Common myeloid progenitor, CD34-positive (primary cell): ENCODE data around the gene EPB41L3.

Experiments
- CTCF ChIA-PET: fragments of 350-600 bp; sonication (Branson Sonifier 250); formaldehyde crosslinking; loops from one replicate; lab custom pipeline; 2021; ENCODE audit warnings: antibody characterized with exemption; lab: Charles Lee
- POLR2A ChIA-PET: fragments of 350-600 bp; sonication (Branson Sonifier 250); formaldehyde crosslinking; loops from one replicate; lab custom pipeline; 2021; ENCODE audit warnings: antibody characterized with exemption; lab: Charles Lee
- DNase-seq, 3 donors: peaks; one replicate each; pipeline versions ENCODE4 v3.0.0 to v3.0.0-alpha.2; 2013
- H3K27ac ChIP-seq, 2 experiments: 1 replicate in 1 of 2; 2 replicates in 1 of 2; pipeline ENCODE4 v1.7.0; 2013; ENCODE audit warnings: inconsistent platforms in 2 of 2, low read length in 2 of 2, mild to moderate bottlenecking in 2 of 2, low read depth in 1 of 2, moderate library complexity in 1 of 2; ENCODE audit not compliant: severe bottlenecking in 2 of 2, insufficient read depth in 1 of 2, poor library complexity in 1 of 2
- H3K27me3 ChIP-seq, 5 experiments: replicated peaks in 2 of 5; 1 replicate in 3 of 5; 2 replicates in 2 of 5; pipeline versions ENCODE4 v1.6.1 to v1.7.0; 2013; ENCODE audit warnings: low read length in 4 of 5, mild to moderate bottlenecking in 2 of 5, moderate library complexity in 2 of 5, inconsistent platforms in 1 of 5; ENCODE audit not compliant: insufficient read depth in 5 of 5, control insufficient read depth in 4 of 5
- H3K36me3 ChIP-seq, 4 experiments: 1 replicate in 2 of 4; 2 replicates in 2 of 4; pipeline versions ENCODE4 v1.6.1 to v1.7.0; 2013; ENCODE audit warnings: low read length in 3 of 4, control low read depth in 1 of 4, mild to moderate bottlenecking in 1 of 4; ENCODE audit not compliant: control insufficient read depth in 4 of 4, insufficient read depth in 4 of 4
- H3K4me1 ChIP-seq, 4 experiments: 1 replicate in 3 of 4; 2 replicates in 1 of 4; pipeline versions ENCODE4 v1.6.1 to v1.7.1; 2013; ENCODE audit warnings: low read length in 3 of 4, mild to moderate bottlenecking in 3 of 4, control low read depth in 1 of 4, inconsistent platforms in 1 of 4, moderate library complexity in 1 of 4; ENCODE audit not compliant: control insufficient read depth in 4 of 4, insufficient read depth in 4 of 4; ENCODE audit errors: control extremely low read depth in 1 of 4
- H3K4me3 ChIP-seq, 7 experiments: 1 replicate in 4 of 7; 2 replicates in 3 of 7; pipeline versions ENCODE4 v1.5.1 to v1.7.0; 2013; ENCODE audit warnings: mild to moderate bottlenecking in 7 of 7, low read length in 6 of 7, moderate library complexity in 6 of 7, inconsistent platforms in 2 of 7, low read depth in 2 of 7, control low read depth in 1 of 7; ENCODE audit not compliant: insufficient read depth in 4 of 7, control insufficient read depth in 1 of 7; ENCODE audit errors: extremely low read depth in 1 of 7
- H3K9me3 ChIP-seq, 5 experiments: 1 replicate in 4 of 5; 2 replicates in 1 of 5; pipeline versions ENCODE4 v1.6.1 to v1.7.1; 2013; ENCODE audit warnings: low read length in 4 of 5, mild to moderate bottlenecking in 2 of 5, inconsistent platforms in 1 of 5, low read depth in 1 of 5, moderate library complexity in 1 of 5; ENCODE audit not compliant: control insufficient read depth in 4 of 5, insufficient read depth in 2 of 5; ENCODE audit errors: control extremely low read depth in 1 of 5
- WGBS: methylation state at CpG from one replicate; pipeline ENCODE4 v1.1.5; 2013; ENCODE audit not compliant: insufficient coverage; 5-methylcytosine and 5-hydroxymethylcytosine counted together

Gene EPB41L3

GRCh38 chr18:5457462-5457957, 86.3 kb downstream of the EPB41L3 start:
- CTCF ChIA-PET = interaction anchor here (0.7 to 3.2 kb wide), 8 partner anchors 9 to 148 kb away, joined by 3 to 13 read pairs (median 4); no protein-coding TSS in a partner anchor
- H3K4me1 ChIP-seq = peaks cover 8 to 24% (median 15%) of the 10 kb centered on the region in 4 experiments
- no peak overlapping the region for H3K27ac ChIP-seq
- WGBS = 84% methylated on average over 6 of the region's 7 CpGs
- POLR2A ChIA-PET = no interaction called here
- no peaks in the 10 kb centered on the region for H3K27me3 ChIP-seq
- DNase-seq = no peak
- H3K9me3 ChIP-seq = no peaks in the 10 kb centered on the region
- no peaks in the 10 kb centered on the region for H3K36me3 ChIP-seq
- H3K4me3 ChIP-seq = peak overlapping the region in 3 of 7 experiments; percentile 49 to 75 (median 50)

- Histone ChIP-seq H3K4me1 (peaks cover 8 to 22% (median 14%) of the 10 kb centered on the region in 4 experiments), H3K27me3 (no peaks in the 10 kb centered on the region), H3K4me3 (peak overlapping the region in 4 of 7 experiments; percentile 12 to 75 (median 50)), H3K27ac (peak overlapping the region in 1 of 2 experiments; percentile 41), H3K9me3 (no peaks in the 10 kb centered on the region), H3K36me3 (no peaks in the 10 kb centered on the region)
- POLR2A ChIA-PET = interaction anchor here (0.6 kb wide), 1 partner anchor 55 kb away, joined by 5 read pairs; no protein-coding TSS in a partner anchor
- 65% methylated on average over 9 of the region's 15 CpGs for WGBS
- DNase-seq = peak in 2 of 3 donors; percentile 38 to 47
- CTCF ChIA-PET = interaction anchor here (0.7 to 3.2 kb wide), 8 partner anchors 10 to 148 kb away, joined by 3 to 13 read pairs (median 4); no protein-coding TSS in a partner anchor
Measured at GRCh38 chr18:5456577-5457461, 87.0 kb downstream of the EPB41L3 start.

GRCh38 chr18:5455674-5456073, 88.1 kb downstream of the EPB41L3 start:
- no peak overlapping the region for H3K27ac ChIP-seq
- H3K4me1 ChIP-seq = peaks cover 8 to 22% (median 13%) of the 10 kb centered on the region in 4 experiments
- peak in 2 of 3 donors; percentile 10 to 32 for DNase-seq
- H3K4me3 ChIP-seq = peak overlapping the region in 2 of 7 experiments; percentile 9 to 25
- ChIA-PET POLR2A (no interaction called here), CTCF (interaction anchor here (0.8 kb wide), 1 partner anchor 91 kb away, joined by 4 read pairs; no protein-coding TSS in a partner anchor)
- no peaks in the 10 kb centered on the region for H3K36me3 ChIP-seq
- H3K27me3 ChIP-seq = no peaks in the 10 kb centered on the region
- 43% methylated on average over 1 of the region's 7 CpGs for WGBS
- H3K9me3 ChIP-seq = no peaks in the 10 kb centered on the region

GRCh38 chr18:5452943-5453443, 90.8 kb downstream of the EPB41L3 start:
- WGBS = 100% methylated on average over 2 of the region's 2 CpGs
- Histone ChIP-seq H3K4me3 (no peak overlapping the region), H3K27ac (no peak overlapping the region), H3K9me3 (no peaks in the 10 kb centered on the region), H3K4me1 (peaks cover 8 to 22% (median 13%) of the 10 kb centered on the region in 4 experiments), H3K27me3 (no peaks in the 10 kb centered on the region), H3K36me3 (no peaks in the 10 kb centered on the region)
- DNase-seq = no peak
- ChIA-PET POLR2A (no interaction called here), CTCF (interaction anchor here (0.9 to 1.4 kb wide), 3 partner anchors 11 to 94 kb away, joined by 3 to 5 read pairs (median 3); no protein-coding TSS in a partner anchor)

GRCh38 chr18:5451871-5452270, 91.9 kb downstream of the EPB41L3 start:
- peaks cover 8 to 14% (median 9%) of the 10 kb centered on the region in 4 experiments for H3K4me1 ChIP-seq
- ChIA-PET POLR2A (no interaction called here), CTCF (no interaction called here)
- no peaks in the 10 kb centered on the region for H3K27me3 ChIP-seq
- no peaks in the 10 kb centered on the region for H3K9me3 ChIP-seq
- H3K4me3 ChIP-seq = no peak overlapping the region
- DNase-seq = no peak
- whole genome bisulfite sequencing = 100% methylated on average over 4 of the region's 9 CpGs
- H3K36me3 ChIP-seq = no peaks in the 10 kb centered on the region
- H3K27ac ChIP-seq = no peak overlapping the region

- Histone ChIP-seq H3K36me3 (no peaks in the 10 kb centered on the region), H3K27me3 (no peaks in the 10 kb centered on the region), H3K9me3 (no peaks in the 10 kb centered on the region), H3K27ac (no peak overlapping the region), H3K4me3 (no peak overlapping the region), H3K4me1 (peaks cover 5 to 7% (median 6%) of the 10 kb centered on the region in 4 experiments)
- POLR2A ChIA-PET = no interaction called here
- DNase-seq = no peak
- CTCF ChIA-PET = no interaction called here
Measured at GRCh38 chr18:5451150-5451549, 92.6 kb downstream of the EPB41L3 start.
